Vagina (tissue), 2 donors: ENCODE measurements around the gene ZNF425. TPM values are rescaled to one million over a fixed set of nuclear protein-coding genes. Genes with fewer than 3 reads are reported as not detected.
A peak's percentile ranks its signal among the peaks of the same experiment; 100 is the strongest.

Experiments used
- DNase-seq, 2 donors: peaks; one replicate each; pipeline ENCODE4 v3.0.0-alpha.2; 2017; ENCODE audit errors: extremely low spot score in 2 of 2
- H3K27ac ChIP-seq: fragments of 200-600 bp; sonication (generic); one replicate; pipeline ENCODE4 v1.5.1; 2019
- H3K27me3 ChIP-seq: fragments of 200-600 bp; sonication (generic); one replicate; pipeline ENCODE4 v1.5.1; 2019
- H3K36me3 ChIP-seq, 2 donors: fragments of 200-600 bp; sonication (generic); one replicate each; pipeline ENCODE4 v1.5.1; 2017 to 2019
- H3K4me1 ChIP-seq: fragments of 200-600 bp; sonication (generic); one replicate; pipeline ENCODE4 v1.5.1; 2019
- H3K4me3 ChIP-seq, 2 donors: fragments of 200-600 bp; sonication (generic); 1 replicate in 1 of 2; 2 replicates in 1 of 2; pipeline ENCODE4 v1.5.1; 2016 to 2019
- H3K9me3 ChIP-seq: fragments of 200-600 bp; sonication (generic); one replicate; pipeline ENCODE4 v1.5.1; 2019
- CTCF ChIP-seq, 3 experiments: fragments of 450-650 bp in 2 of 3; fragments of 200-600 bp in 1 of 3; sonication (generic) in 1 of 3; IDR thresholded peaks; one replicate each; pipeline ENCODE4 v1.5.1; 2017 to 2019; ENCODE audit warnings: antibody characterized with exemption in 3 of 3, mild to moderate bottlenecking in 2 of 3, moderate library complexity in 2 of 3
- POLR2A ChIP-seq, 2 donors: fragments of 450-650 bp; IDR thresholded peaks; one replicate each; pipeline ENCODE4 v1.6.1; 2017; ENCODE audit warnings: antibody characterized with exemption in 2 of 2, mild to moderate bottlenecking in 2 of 2, moderate library complexity in 2 of 2
- POLR2AphosphoS5 ChIP-seq, 2 donors: sonication (generic); formaldehyde crosslinking; IDR thresholded peaks; one replicate each; pipeline ENCODE4 v1.9.0; 2017; ENCODE audit warnings: antibody characterized with exemption in 2 of 2, mild to moderate bottlenecking in 2 of 2, low read depth in 1 of 2; ENCODE audit not compliant: insufficient read depth in 1 of 2
- intact Hi-C: fragments of 100-400 bp; cut with DNase I; formaldehyde crosslinking; loops from one replicate; pipeline ENCODE4 v1.15.1; 2023
- total RNA-seq: library from RNA; depleted of rRNA; stranded (reverse); fragments of >200 nt; gene quantifications from one replicate; pipeline ENCODE4 v1.2.3, GENCODE V29; 2016

Gene ZNF425
- total RNA-seq, 1 donor from 2014 or later: 2.9 TPM

GRCh38 chr7:149090397-149091195, 35.5 kb downstream of the ZNF425 start, which contains the start of gene ZNF786:
ZNF786 (minus strand) TSS chr7:149090718; CDS start chr7:149090640, 78 bp downstream.
- DNase-seq: no peak
- H3K27me3 ChIP-seq: no peaks in the 10 kb centered on the region
- intact Hi-C loops: loop anchor here (10.0 kb wide), 1 partner anchor 64 kb away; no protein-coding TSS in a partner anchor

GRCh38 chr7:149087376-149087775, 38.7 kb downstream of the ZNF425 start:
- Histone ChIP-seq H3K4me3 (no peak overlapping the region), H3K27ac (no peak overlapping the region), H3K36me3 (no peaks in the 10 kb centered on the region), H3K9me3 (no peaks in the 10 kb centered on the region), H3K27me3 (no peaks in the 10 kb centered on the region), H3K4me1 (peaks cover 15% of the 10 kb centered on the region)
- no peak for TF ChIP-seq CTCF (IDR thresholded peaks at IDR 0.05)
- no peak for TF ChIP-seq POLR2AphosphoS5 (IDR thresholded peaks at IDR 0.05; ENCODE audit: insufficient read depth in 1 of 2, low read depth in 1 of 2)
- no peak for TF ChIP-seq POLR2A (IDR thresholded peaks at IDR 0.05)
- no peak for DNase-seq
- intact Hi-C loops: loop anchor here (5.0 kb wide), 1 partner anchor 75 kb away; no protein-coding TSS in a partner anchor

More at GRCh38 chr7:149090397-149091195, 35.5 kb downstream of the ZNF425 start, which contains the start of gene ZNF786:
- Histone ChIP-seq H3K9me3 (no peaks in the 10 kb centered on the region), H3K36me3 (no peaks in the 10 kb centered on the region), H3K4me3 (peak within 1 kb of the TSS; percentile 74 to 94), H3K27ac (peak within 1 kb of the TSS; percentile 98), H3K4me1 (peaks cover 15% of the 10 kb centered on the region)
- peak in 1 of 2 donors; percentile 85 for TF ChIP-seq POLR2AphosphoS5 (IDR thresholded peaks at IDR 0.05; ENCODE audit: insufficient read depth in 1 of 2, low read depth in 1 of 2)
- peak; percentile 87 to 95 (median 94) for TF ChIP-seq CTCF (IDR thresholded peaks at IDR 0.05)
- peak in 1 of 2 donors; percentile 24 for TF ChIP-seq POLR2A (IDR thresholded peaks at IDR 0.05)

- intact Hi-C loops: loop anchor here (5.0 kb wide), 1 partner anchor 74 kb away; no protein-coding TSS in a partner anchor
- H3K4me1 ChIP-seq: peaks cover 15% of the 10 kb centered on the region
- TF ChIP-seq POLR2A (IDR thresholded peaks at IDR 0.05): no peak
- no peak for TF ChIP-seq POLR2AphosphoS5 (IDR thresholded peaks at IDR 0.05; ENCODE audit: insufficient read depth in 1 of 2, low read depth in 1 of 2)
- TF ChIP-seq CTCF (IDR thresholded peaks at IDR 0.05): no peak
- no peak overlapping the region for H3K27ac ChIP-seq
- H3K36me3 ChIP-seq: no peaks in the 10 kb centered on the region
- DNase-seq: no peak
- H3K9me3 ChIP-seq: no peaks in the 10 kb centered on the region
- no peak overlapping the region for H3K4me3 ChIP-seq
- H3K27me3 ChIP-seq: no peaks in the 10 kb centered on the region
These were observed 40.3 kb downstream of the ZNF425 start for GRCh38 chr7:149085866-149086265.

GRCh38 chr7:149084407-149084806, 41.7 kb downstream of the ZNF425 start:
- intact Hi-C loops: no loop called here

More at GRCh38 chr7:149084407-149084806, 41.7 kb downstream of the ZNF425 start:
- no peaks in the 10 kb centered on the region for H3K36me3 ChIP-seq
- peaks cover 8% of the 10 kb centered on the region for H3K4me1 ChIP-seq
- H3K9me3 ChIP-seq: no peaks in the 10 kb centered on the region
- no peak overlapping the region for H3K4me3 ChIP-seq
- no peak for TF ChIP-seq CTCF (IDR thresholded peaks at IDR 0.05)
- no peak for TF ChIP-seq POLR2AphosphoS5 (IDR thresholded peaks at IDR 0.05; ENCODE audit: insufficient read depth in 1 of 2, low read depth in 1 of 2)
- TF ChIP-seq POLR2A (IDR thresholded peaks at IDR 0.05): no peak
- H3K27me3 ChIP-seq: no peaks in the 10 kb centered on the region
- no peak for DNase-seq
- no peak overlapping the region for H3K27ac ChIP-seq
